ENCODE measurements around the gene GRK3.

The GRK3 gene

GRCh38 chr22:25729016-25729995 is 164.8 kb downstream of the GRK3 start:
- no peak for DNase-seq (ENCODE audit: low read depth in 2 of 2)

- no peak for DNase-seq (ENCODE audit: low read depth in 2 of 2)
Measured at GRCh38 chr22:25735650-25736049, 171.2 kb downstream of the GRK3 start.

- DNase-seq (ENCODE audit: low read depth in 2 of 2), result no peak
Measured at GRCh38 chr22:25736378-25737011, 172.0 kb downstream of the GRK3 start.

DNA sequence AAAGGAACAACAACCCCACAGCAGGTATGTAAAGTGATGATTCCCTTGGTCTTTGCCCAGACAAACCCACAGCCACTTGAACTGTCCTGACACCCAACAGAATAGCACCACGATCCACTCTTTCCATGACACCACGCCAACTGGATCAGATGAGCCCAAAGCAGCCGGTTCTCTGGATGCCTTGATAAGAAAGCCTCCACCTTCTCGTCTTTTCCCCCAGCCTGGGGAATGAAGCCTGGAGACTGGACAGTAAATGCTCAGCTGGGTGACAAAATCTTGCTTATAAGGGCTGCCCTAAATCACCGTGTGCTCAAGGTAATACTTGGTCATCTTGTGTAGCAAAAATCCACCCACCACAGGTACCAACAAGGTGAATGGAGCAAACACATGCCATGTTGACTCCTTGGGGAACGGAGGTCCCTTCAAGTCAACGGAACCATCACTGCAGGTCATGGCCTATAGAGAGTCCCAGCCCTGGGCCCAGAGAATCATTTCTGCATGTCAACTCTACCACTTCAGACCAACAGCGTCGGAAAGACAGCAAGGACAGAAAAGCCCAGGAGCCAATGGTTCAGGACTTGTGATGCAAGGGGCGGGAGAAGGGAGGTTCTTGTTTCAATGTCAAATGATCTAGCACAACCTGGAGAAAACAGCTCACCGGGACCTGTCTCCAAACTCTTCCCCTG is 175.3 kb downstream of the GRK3 start:
- no peak for DNase-seq (ENCODE audit: low read depth in 2 of 2)

DNA sequence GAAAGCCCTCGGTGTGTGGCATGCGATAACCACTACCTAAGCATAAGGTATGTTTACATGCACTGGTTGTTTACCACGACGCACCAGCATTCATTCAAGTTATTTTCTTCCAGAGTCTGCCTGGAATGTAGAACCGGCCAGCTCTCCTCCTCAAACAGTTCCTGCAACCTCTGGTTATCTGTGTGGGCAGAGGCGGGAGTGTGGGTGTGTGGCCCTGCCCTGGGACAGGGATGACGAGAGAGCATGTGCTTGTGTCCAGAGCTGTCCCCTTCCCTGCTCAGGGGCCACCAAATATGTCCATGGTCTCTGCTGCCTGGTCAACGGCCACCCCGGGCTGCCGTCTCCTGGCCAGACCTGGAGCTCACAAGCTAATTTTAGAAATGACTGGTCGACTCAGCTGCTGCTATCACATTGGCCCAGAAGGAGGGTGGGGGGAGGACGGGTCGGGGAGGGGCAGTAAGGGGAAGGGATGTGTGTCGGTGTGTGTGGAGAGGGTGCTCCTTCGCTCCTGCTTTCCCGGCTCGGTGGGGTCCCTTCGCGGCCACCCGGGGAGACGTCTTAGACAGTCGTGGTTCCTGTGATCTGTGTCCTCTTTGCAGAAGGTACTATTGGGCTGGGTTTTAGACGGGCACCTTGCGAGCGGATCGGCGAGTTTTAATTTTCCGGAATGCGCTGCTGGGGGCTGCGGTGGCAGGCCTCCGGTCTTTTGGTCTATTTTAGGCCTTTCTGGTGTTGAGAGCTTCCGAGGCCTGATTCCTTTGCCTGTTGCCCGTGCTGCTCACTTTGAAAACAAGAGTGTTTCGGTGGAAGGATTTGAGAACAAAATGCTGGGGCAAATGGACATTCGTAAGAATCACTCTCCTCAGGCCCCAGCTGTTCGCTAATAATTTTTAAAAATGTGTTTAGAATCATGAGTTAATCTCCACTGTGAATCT is 177.5 kb downstream of the GRK3 start, which contains the start of gene MYO18B:
Gene MYO18B (plus strand): TSS at position 497 of the 935 bp plus-strand sequence. CDS start 18,905 bp downstream, outside the sequence.
- no peak for DNase-seq (ENCODE audit: low read depth in 2 of 2)

GRCh38 chr22:25742918-25743708 is 178.6 kb downstream of the GRK3 start:
- DNase-seq (ENCODE audit: low read depth in 2 of 2), result no peak

- no peak for DNase-seq (ENCODE audit: low read depth in 2 of 2)
Measured at GRCh38 chr22:25744694-25745093, 180.2 kb downstream of the GRK3 start.

- DNase-seq (ENCODE audit: low read depth in 2 of 2), result no peak
Measured at GRCh38 chr22:25745341-25746011, 181.0 kb downstream of the GRK3 start.

- no peak for DNase-seq (ENCODE audit: low read depth in 2 of 2)
Measured at GRCh38 chr22:25746012-25746373, 181.5 kb downstream of the GRK3 start.

- DNase-seq (ENCODE audit: low read depth in 2 of 2), result no peak
Measured at GRCh38 chr22:25747245-25747944, 182.9 kb downstream of the GRK3 start.

DNA sequence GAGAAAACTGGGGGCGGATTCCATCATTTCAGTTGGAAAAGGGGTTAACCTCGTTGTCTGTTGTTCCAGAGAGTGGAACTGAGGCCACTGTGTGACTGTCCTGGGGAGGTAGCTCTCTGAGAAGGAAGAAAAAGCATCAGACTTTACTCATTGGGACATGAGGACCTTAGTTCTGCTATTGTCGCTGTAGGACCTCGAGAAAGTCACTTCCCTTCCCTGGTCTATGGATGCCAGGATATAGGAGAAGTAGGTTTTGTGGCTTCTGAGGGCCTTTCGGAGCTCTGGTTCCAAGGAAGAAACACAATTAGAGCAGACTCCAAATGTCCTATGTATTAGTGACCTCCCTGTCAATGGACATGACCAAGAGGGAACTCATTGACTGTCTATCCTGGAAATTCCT is 183.7 kb downstream of the GRK3 start:
- no peak for DNase-seq (ENCODE audit: low read depth in 2 of 2)

DNA sequence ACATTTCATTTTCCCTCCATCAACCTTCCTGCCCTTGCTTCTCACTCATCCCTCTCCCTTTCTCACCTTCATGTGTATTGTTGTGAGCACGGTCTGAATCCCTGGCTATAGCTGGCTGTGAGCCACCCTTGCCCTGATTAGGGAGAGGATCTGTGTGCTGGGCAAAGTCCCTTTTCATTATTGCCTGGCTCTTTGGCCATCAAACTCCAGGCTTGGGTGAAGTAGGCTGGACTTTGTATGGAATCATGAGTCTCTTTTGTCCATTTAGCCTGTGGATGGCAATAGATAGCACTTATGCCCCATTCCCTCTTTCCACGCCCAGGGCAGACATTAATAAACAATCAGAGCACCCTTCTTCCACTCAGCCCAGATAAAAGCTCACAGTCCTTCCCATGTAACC is 184.2 kb downstream of the GRK3 start:
- no peak for DNase-seq (ENCODE audit: low read depth in 2 of 2)

GRCh38 chr22:25749420-25750169 is 185.1 kb downstream of the GRK3 start:
- no peak for DNase-seq (ENCODE audit: low read depth in 2 of 2)

GRCh38 chr22:25750569-25751173 is 186.2 kb downstream of the GRK3 start:
- DNase-seq (ENCODE audit: low read depth in 2 of 2), result no peak

DNA sequence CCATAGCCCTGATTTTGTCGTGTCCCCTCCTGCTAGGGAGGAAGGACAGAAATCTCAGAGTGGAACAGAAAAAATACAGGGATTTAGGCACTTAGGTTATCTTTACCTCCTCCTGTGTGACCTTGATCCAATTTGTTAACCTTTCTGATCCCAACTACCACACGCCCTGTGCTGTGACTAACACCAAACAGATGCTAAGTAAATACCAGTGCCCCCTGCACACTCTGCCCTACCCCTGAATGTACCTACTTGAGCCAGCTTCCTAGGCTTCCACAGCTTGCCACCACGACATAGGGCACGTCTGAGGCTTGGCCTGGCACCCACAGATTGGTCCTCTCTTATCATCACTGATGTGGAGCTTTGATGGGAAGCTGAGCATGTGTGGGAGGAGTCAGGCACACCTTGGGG is 186.7 kb downstream of the GRK3 start:
- DNase-seq (ENCODE audit: low read depth in 2 of 2), result no peak

GRCh38 chr22:25752615-25753214 is 188.2 kb downstream of the GRK3 start:
- no peak for DNase-seq (ENCODE audit: low read depth in 2 of 2)

GRCh38 chr22:25753252-25753651 is 188.8 kb downstream of the GRK3 start:
- no peak for DNase-seq (ENCODE audit: low read depth in 2 of 2)

Data from stimulated activated CD8-positive, alpha-beta memory T cell treated with anti-CD3 and anti-CD28 coated beads, Interleukin-7, amount 100 ng/mL, for 1 hour (primary cell).